Muscle of leg (tissue), 11 donors: ENCODE results near the gene MYO1E. TPM values are rescaled to one million over a fixed set of nuclear protein-coding genes. Genes with fewer than 3 reads are reported as not detected.

ENCODE experiments used
- DNase-seq: peaks from one replicate; pipeline ENCODE4 v3.0.0; 2013
- H3K27ac ChIP-seq: one replicate; pipeline ENCODE4 v1.5.1; 2013; ENCODE audit warnings: mild to moderate bottlenecking, low read length, control low read depth
- H3K27me3 ChIP-seq: one replicate; pipeline ENCODE4 v1.6.1; 2013; ENCODE audit warnings: low read length; ENCODE audit not compliant: control insufficient read depth, insufficient read depth
- H3K36me3 ChIP-seq: one replicate; pipeline ENCODE4 v1.6.1; 2013; ENCODE audit warnings: low read length; ENCODE audit not compliant: control insufficient read depth, insufficient read depth
- H3K4me1 ChIP-seq: one replicate; pipeline ENCODE4 v1.6.1; 2013; ENCODE audit warnings: low read length; ENCODE audit not compliant: control insufficient read depth, insufficient read depth
- H3K4me3 ChIP-seq: one replicate; pipeline ENCODE4 v1.5.1; 2013; ENCODE audit warnings: low read length, control low read depth
- H3K9me3 ChIP-seq: replicated peaks from 2 replicates; pipeline ENCODE4 v1.6.1; 2013; ENCODE audit warnings: low read depth, low read length; ENCODE audit not compliant: control insufficient read depth
- WGBS: methylation state at CpG from one replicate; pipeline ENCODE4 v1.1.5; 2013; ENCODE audit warnings: missing lambda C conversion rate; ENCODE audit not compliant: insufficient coverage; 5-methylcytosine and 5-hydroxymethylcytosine counted together
- polyA plus RNA-seq, 8 donors: library from polyadenylated mRNA; unstranded; fragments of 120-200 nt; gene quantifications; one replicate each; pipeline versions ENCODE4 v1.2.1 to v1.2.3, GENCODE V29; 2013; ENCODE audit warnings: inconsistent platforms in 1 of 8, low replicate concordance in 1 of 8; ENCODE audit not compliant: insufficient read length in 8 of 8, insufficient read depth in 1 of 8
- total RNA-seq: library from RNA; stranded (reverse); fragments of 120-200 nt; gene quantifications from one replicate; pipeline ENCODE4 v1.2.4, GENCODE V29; 2013

Gene MYO1E
- total and polyA plus RNA-seq, 9 donors: 30.2 to 44.0 (median 36.1) TPM

DNA sequence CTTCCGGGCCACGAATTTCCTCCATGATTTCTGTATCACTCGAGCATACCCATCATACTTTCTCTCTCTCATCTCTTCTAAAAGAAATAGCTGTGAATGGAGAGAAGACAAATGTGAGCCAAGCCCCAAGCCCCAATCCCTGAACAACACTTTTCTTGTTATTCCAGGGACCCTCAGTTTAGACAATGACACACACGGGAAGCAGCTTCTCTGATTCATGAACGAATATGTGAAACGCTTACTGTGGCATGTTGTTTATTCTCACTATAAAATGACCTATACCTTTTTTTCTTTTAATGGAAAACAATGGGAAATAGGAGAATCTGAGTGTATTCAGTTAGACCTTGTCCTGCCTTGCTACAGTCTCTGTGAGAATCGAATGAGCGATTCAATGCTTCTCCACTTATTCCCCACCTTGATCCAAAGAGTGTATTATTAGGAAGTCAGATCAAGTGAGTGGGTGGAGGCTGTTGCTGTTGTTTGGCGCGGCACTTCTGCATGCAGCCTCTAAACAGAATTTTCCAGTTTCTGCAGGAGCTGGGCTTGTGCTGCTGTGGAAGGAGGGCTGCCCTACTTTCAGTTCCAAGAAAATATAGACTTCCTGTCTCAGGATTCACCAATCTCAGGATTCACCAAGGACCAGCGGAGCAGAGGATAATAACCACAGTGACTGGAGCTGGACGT is 198.4 kb downstream of the MYO1E start:
- H3K36me3 ChIP-seq: peaks cover 18% of the 10 kb centered on the region
- H3K4me1 ChIP-seq: peaks cover 30% of the 10 kb centered on the region
- no peak overlapping the region for H3K4me3 ChIP-seq
- H3K27ac ChIP-seq: no peak overlapping the region
- no peaks in the 10 kb centered on the region for H3K9me3 ChIP-seq
- WGBS: 82% methylated on average over 2 of the region's 12 CpGs
- no peaks in the 10 kb centered on the region for H3K27me3 ChIP-seq
- DNase-seq: peak; percentile 69

DNA sequence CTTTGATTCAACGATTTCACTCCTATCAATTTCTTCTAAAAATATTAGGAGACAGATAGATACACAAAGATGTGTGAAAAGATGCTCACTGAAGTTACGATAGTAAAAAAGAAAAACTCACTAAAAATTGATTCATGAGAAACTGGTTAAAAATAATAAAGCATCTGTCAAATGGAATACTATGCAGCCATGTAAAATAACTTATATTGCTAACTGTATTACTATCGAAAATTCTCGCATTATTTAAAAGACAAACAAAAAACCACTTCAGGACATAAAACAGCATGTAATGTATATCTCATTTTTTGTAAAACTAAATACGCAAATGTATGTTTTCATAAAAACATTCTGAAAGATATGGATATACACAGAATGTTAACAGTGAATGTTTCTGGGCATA is 199.5 kb downstream of the MYO1E start:
- Histone ChIP-seq H3K36me3 (peaks cover 18% of the 10 kb centered on the region), H3K4me1 (peaks cover 20% of the 10 kb centered on the region), H3K27ac (no peak overlapping the region), H3K4me3 (no peak overlapping the region), H3K9me3 (no peaks in the 10 kb centered on the region), H3K27me3 (no peaks in the 10 kb centered on the region)
- WGBS: no CpG with 5 or more reads among the region's 5 CpGs
- DNase-seq: no peak

DNA sequence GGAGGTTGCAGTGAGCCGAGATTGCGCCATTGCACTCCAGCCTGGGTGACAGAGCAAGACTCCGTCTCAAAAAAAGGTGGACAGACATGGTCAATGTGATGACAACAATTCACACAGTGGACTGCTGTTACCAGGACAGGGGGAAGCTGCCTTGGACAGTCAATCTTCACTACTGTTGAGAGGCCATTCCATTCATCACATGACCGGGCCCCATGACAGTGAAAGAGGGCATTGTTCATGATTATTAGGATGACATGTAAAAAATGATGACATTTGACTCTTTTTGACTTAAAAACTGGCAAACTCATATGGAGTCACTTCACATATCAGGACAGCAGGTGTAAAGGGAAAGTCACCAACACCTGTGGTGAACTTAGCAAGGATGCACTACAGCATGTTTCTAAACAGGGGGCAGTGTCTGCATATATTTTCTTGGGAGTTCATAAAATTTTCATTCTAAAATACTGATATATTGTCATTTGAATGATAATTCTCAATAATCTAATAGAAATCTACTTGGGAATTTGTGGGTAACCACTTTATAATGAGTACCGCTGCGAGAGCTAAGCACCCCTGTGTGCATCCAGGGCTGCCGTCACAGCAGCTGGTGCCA is 200.3 kb downstream of the MYO1E start:
- no peak overlapping the region for H3K4me3 ChIP-seq
- DNase-seq: no peak
- peaks cover 18% of the 10 kb centered on the region for H3K36me3 ChIP-seq
- H3K9me3 ChIP-seq: no peaks in the 10 kb centered on the region
- H3K4me1 ChIP-seq: peaks cover 12% of the 10 kb centered on the region
- no peak overlapping the region for H3K27ac ChIP-seq
- H3K27me3 ChIP-seq: no peaks in the 10 kb centered on the region
- WGBS: 92% methylated on average over 4 of the region's 7 CpGs

DNA sequence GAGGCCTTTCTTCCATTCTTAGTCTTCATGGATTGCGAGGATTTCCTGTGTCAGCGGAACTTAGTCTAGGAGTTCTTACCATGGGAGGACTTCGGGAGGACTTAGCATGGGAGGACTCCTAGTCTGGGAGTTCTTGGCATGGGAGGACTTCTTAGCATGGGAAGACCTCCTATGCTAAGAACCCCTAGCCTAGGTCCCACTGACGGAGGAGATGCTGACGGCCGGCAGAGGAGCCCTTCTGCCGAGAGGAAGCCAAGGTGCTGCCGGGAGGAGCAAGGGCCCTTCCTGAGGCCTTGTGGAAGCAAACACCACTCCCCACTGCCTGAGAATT is 201.6 kb downstream of the MYO1E start:
- no peaks in the 10 kb centered on the region for H3K27me3 ChIP-seq
- no peaks in the 10 kb centered on the region for H3K9me3 ChIP-seq
- no peak overlapping the region for H3K27ac ChIP-seq
- peaks cover 11% of the 10 kb centered on the region for H3K4me1 ChIP-seq
- WGBS: 93% methylated on average over 6 of the region's 8 CpGs
- no peak overlapping the region for H3K4me3 ChIP-seq
- H3K36me3 ChIP-seq: peaks cover 24% of the 10 kb centered on the region
- DNase-seq: no peak

DNA sequence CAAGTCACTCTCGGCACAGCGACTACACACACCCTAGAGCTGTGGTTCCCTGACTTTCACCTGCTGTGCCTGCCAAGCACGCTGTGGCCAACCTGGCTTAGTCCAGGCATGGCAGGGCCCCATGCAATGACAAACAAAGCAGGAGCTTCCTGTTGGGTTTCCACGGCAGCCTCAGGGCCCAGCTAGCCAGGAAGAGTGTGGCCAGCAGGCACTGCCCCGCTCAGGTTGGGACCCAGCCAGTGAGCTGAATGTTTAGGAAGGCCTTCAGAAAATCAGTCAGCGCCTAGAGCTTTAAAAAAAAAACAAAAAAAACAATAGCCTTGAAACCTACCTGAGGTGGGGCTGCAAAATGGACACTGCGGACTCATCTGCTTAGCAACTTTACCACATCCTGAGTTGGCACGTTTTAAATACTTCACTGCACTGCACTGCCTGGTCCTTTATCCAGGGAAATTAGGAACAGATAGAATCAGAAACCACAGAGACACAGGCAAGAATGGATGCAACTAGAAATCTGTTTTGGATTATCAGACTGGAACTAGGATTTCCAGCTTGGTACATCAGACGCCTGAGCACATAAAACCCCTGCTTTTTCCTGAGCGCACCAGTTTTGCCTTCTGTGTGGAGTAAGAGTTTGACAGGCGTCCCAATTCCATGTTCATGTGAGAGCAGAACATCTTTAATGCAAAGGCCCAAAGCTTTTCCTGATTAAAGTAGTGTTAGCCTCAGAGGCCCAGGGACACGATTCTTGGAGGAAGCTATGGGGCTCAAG is 202.2 kb downstream of the MYO1E start:
- DNase-seq: peak; percentile 43
- no peak overlapping the region for H3K4me3 ChIP-seq
- WGBS: 69% methylated on average over 10 of the region's 12 CpGs
- H3K9me3 ChIP-seq: no peaks in the 10 kb centered on the region
- peaks cover 11% of the 10 kb centered on the region for H3K4me1 ChIP-seq
- no peaks in the 10 kb centered on the region for H3K27me3 ChIP-seq
- no peak overlapping the region for H3K27ac ChIP-seq
- peaks cover 28% of the 10 kb centered on the region for H3K36me3 ChIP-seq

DNA sequence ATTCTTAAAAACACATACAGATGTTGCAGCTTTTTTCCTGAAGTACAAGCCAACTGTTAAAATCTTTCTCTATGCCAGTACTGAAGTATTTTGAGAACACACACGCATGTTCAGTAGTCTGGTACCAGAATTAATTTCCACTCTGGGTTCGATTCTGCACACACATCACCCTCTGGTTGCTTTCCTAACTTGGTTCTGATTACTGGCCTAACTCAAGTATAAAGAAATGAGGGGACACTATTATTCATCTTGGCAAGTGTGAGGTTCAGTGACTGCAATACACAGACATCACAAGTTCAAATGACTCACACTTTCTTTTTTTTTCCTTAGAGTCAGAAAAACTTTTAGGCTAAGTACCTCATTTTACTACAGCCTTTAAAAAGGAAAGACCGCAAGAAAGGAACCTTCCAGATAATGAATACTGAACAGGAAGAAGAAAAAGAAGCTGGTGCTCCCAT is 203.4 kb downstream of the MYO1E start:
- Histone ChIP-seq H3K27ac (no peak overlapping the region), H3K9me3 (no peaks in the 10 kb centered on the region), H3K27me3 (no peaks in the 10 kb centered on the region), H3K36me3 (peaks cover 32% of the 10 kb centered on the region), H3K4me3 (no peak overlapping the region), H3K4me1 (peaks cover 3% of the 10 kb centered on the region)
- peak; percentile 74 for DNase-seq
- WGBS: 80% methylated on average over 1 of the region's 3 CpGs

DNA sequence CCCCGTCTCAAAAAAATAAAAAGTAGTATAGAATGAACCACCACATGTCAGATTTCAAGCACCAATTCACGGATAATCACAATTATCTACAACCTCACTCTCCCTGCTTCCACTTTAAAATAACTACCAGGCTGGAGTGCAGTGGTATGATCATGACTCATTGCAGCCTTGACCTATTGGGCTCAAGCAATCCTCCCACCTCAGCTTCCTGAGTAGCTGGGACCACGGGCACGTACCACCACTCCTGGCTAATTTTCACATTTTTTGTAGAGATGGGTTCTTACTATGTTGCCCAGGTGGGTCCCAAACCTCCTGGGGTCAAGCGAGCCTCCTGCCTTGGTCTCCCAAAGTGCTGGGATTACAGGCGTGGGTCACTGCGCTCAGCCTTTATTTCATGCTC is 204.1 kb downstream of the MYO1E start:
- H3K4me3 ChIP-seq: no peak overlapping the region
- H3K27ac ChIP-seq: no peak overlapping the region
- no peaks in the 10 kb centered on the region for H3K9me3 ChIP-seq
- no peak for DNase-seq
- peaks cover 3% of the 10 kb centered on the region for H3K4me1 ChIP-seq
- no peaks in the 10 kb centered on the region for H3K27me3 ChIP-seq
- WGBS: 83% methylated on average over 1 of the region's 7 CpGs
- peaks cover 32% of the 10 kb centered on the region for H3K36me3 ChIP-seq

DNA sequence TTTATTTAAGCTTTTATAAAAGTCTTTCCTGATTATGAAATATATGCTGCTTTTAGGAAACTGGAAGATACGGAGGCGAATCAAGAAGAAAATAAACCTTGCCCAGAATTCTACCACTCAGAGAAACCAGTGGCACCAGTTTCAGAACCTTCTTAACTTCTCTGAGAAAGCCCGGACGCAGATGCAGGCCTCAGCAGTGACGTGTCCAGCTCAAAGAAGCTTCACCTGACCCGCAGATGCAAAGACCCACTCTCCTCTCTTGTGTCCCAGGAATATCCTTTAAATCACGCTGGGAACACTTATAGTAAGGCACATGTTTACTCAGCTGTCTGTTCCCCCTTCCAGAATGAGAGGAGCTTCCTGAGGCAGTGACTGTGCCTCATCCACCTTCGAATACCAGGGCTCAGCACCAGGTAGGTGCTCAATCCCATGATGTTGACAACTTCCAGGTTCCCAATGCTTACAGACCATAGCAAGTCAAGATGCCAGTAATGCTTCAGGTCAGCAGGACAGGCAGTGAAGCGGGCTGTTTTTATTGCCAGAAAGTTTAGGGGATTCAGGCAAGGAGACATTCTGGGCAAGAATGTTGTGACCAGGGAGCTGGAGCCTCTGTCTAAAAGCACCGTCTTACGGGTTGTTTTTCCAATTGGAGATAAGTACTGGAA is 205.9 kb downstream of the MYO1E start:
- Histone ChIP-seq H3K9me3 (no peaks in the 10 kb centered on the region), H3K4me3 (no peak overlapping the region), H3K4me1 (peaks cover 3% of the 10 kb centered on the region), H3K27me3 (no peaks in the 10 kb centered on the region), H3K36me3 (peaks cover 37% of the 10 kb centered on the region), H3K27ac (no peak overlapping the region)
- 70% methylated on average over 7 of the region's 11 CpGs for WGBS
- no peak for DNase-seq

DNA sequence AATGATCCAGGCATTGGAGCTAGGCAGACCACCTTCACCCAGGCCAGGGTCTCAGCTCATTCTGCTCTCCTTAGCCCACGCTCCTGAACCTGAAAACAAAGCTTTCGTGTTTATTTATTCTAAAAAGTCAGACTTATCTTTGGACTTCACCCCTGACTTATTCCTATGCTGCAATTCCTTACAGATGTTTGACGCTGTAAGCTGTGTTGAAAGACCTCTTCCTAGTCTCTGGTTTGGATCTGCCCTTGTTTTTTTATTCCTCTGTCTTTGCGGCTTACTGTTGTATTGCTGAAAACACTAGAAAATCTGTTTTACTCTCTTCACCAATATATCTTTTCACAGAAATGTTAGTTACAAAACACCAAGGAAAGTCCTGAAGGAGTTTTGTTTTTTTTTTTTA is 206.5 kb downstream of the MYO1E start:
- no peak overlapping the region for H3K27ac ChIP-seq
- H3K4me3 ChIP-seq: no peak overlapping the region
- no peaks in the 10 kb centered on the region for H3K27me3 ChIP-seq
- no peaks in the 10 kb centered on the region for H3K9me3 ChIP-seq
- peaks cover 34% of the 10 kb centered on the region for H3K36me3 ChIP-seq
- peaks cover 3% of the 10 kb centered on the region for H3K4me1 ChIP-seq
- 25% methylated on average over 1 of the region's 4 CpGs for WGBS
- no peak for DNase-seq

DNA sequence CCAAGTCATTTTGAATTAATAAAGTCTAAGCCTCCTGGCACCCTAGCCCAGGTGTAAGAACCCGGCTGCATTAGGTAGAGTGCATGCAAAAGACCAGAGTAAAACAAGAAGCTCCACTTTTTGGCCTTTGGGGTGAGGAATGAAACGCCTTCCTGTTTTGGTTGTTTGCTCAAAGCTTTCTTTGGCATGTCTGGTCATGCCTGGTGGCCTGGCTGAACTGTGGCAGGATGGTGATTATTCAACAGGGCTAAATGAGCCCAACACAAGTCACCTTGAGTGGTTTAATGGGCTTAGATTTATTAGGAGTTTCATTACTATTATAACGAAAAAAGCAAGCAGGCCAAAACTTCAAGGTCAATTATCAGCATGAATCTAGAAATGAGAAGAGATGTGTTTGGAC is 206.9 kb downstream of the MYO1E start:
- H3K9me3 ChIP-seq: no peaks in the 10 kb centered on the region
- no peak for DNase-seq
- H3K27me3 ChIP-seq: no peaks in the 10 kb centered on the region
- H3K4me3 ChIP-seq: no peak overlapping the region
- peaks cover 30% of the 10 kb centered on the region for H3K36me3 ChIP-seq
- peaks cover 3% of the 10 kb centered on the region for H3K4me1 ChIP-seq
- WGBS: 67% methylated on average over 1 of the region's 3 CpGs
- H3K27ac ChIP-seq: no peak overlapping the region
